Measurements from ENCODE around the gene ZNF516.

ZNF516 gene

GRCh38 chr18:76459312-76459686 lies 35.7 kb downstream of the ZNF516 start:
- no peak for TF ChIP-seq CTCF (conservative IDR thresholded peaks at IDR 0.05)
- H3K27ac ChIP-seq: no peak overlapping the region

GRCh38 chr18:76458522-76459311 lies 36.3 kb downstream of the ZNF516 start:
- no peak for TF ChIP-seq CTCF (conservative IDR thresholded peaks at IDR 0.05)
- H3K27ac ChIP-seq: no peak overlapping the region

GRCh38 chr18:76457957-76458356 lies 37.1 kb downstream of the ZNF516 start:
- TF ChIP-seq CTCF (conservative IDR thresholded peaks at IDR 0.05): no peak
- H3K27ac ChIP-seq: no peak overlapping the region

- no peak for TF ChIP-seq CTCF (conservative IDR thresholded peaks at IDR 0.05)
- no peak overlapping the region for H3K27ac ChIP-seq
These were observed 37.6 kb downstream of the ZNF516 start for GRCh38 chr18:76457475-76457874.

GRCh38 chr18:76456823-76457222 lies 38.2 kb downstream of the ZNF516 start:
- no peak overlapping the region for H3K27ac ChIP-seq
- TF ChIP-seq CTCF (conservative IDR thresholded peaks at IDR 0.05): no peak

- no peak for TF ChIP-seq CTCF (conservative IDR thresholded peaks at IDR 0.05)
- no peak overlapping the region for H3K27ac ChIP-seq
These were observed 38.9 kb downstream of the ZNF516 start for GRCh38 chr18:76456018-76456750.

- no peak overlapping the region for H3K27ac ChIP-seq
- TF ChIP-seq CTCF (conservative IDR thresholded peaks at IDR 0.05): no peak
These were observed 39.9 kb downstream of the ZNF516 start for GRCh38 chr18:76455003-76455676.
